Measurements from ENCODE around the gene GFPT1. TPM values are rescaled to one million over a fixed set of nuclear protein-coding genes. Genes with fewer than 3 reads are reported as not detected.

GFPT1 gene
- total RNA-seq, 2 donors from 2014 or later: 218 to 289 TPM

DNA sequence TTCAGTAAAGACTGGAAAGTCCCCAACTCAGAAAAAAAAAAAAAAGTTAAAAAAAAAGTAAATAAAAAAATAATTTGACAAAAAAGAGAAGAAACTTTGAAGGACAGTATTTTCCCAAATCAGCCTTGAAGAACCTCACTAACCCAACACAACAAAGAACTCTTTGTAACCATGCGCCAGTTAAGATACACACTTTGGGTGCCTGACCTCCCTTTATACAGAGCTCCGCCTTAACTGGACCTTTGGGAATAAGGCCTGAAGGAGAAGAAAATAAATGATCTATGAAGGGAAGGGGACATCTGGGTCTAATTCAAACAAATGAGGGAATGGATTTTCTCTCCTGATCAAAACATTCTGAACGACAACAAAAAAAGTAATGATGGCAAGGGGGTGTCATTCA lies 2.2 kb upstream of the GFPT1 start:
- Histone ChIP-seq H3K4me1 (peaks cover 5% of the 10 kb centered on the region), H3K4me3 (no peak overlapping the region), H3K27ac (no peak overlapping the region), H3K9ac (ENCODE audit: low read depth in 2 of 2, low read length in 2 of 2) (no peak overlapping the region), H3K27me3 (no peaks in the 10 kb centered on the region), H3K36me3 (no peaks in the 10 kb centered on the region), H3K9me3 (no peaks in the 10 kb centered on the region)
- no peak for DNase-seq
- TF ChIP-seq, protein P1, sequence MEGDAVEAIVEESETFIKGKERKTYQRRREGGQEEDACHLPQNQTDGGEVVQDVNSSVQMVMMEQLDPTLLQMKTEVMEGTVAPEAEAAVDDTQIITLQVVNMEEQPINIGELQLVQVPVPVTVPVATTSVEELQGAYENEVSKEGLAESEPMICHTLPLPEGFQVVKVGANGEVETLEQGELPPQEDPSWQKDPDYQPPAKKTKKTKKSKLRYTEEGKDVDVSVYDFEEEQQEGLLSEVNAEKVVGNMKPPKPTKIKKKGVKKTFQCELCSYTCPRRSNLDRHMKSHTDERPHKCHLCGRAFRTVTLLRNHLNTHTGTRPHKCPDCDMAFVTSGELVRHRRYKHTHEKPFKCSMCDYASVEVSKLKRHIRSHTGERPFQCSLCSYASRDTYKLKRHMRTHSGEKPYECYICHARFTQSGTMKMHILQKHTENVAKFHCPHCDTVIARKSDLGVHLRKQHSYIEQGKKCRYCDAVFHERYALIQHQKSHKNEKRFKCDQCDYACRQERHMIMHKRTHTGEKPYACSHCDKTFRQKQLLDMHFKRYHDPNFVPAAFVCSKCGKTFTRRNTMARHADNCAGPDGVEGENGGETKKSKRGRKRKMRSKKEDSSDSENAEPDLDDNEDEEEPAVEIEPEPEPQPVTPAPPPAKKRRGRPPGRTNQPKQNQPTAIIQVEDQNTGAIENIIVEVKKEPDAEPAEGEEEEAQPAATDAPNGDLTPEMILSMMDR (IDR thresholded peaks at IDR 0.05): no peak
- intact Hi-C loops (cut with DNase I): no loop called here

DNA sequence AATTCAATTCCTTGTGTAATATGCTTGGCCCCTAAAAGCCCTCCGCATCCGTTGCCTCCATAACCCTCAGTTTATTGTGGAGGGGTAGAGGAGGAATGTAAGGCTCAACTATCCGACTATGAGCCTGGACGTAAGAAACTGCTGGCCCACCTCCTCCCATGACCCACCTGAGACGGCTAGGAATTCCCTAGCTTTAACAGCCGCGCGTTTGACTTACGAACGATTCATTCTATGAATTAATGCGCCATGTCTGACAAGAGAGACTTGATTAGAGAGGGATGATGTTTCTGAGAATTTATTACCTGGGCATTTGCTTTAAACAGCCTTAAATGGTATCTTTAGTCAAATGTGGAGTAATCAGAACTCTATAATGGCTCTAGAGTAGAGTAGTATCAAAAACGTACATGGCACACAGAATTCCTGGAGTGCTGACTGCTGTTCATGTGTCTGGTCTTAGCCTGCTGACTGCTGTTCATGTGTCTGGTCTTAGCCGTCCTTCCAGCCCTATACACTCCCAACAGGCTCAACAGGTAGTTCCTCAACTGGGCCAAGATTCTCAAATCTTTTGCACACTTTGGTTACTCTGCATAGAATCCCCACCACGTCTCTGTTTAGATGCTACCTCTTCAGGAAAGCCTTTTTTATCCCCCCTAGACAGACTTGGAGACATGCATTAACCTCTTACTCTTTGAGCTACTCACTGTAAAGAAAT lies 899 bp upstream of the GFPT1 start:
- intact Hi-C loops (cut with DNase I): no loop called here
- TF ChIP-seq, protein P1 (IDR thresholded peaks at IDR 0.05): no peak
- Histone ChIP-seq H3K27ac (peak overlapping the region; percentile 84), H3K4me3 (peak overlapping the region; percentile 77), H3K27me3 (no peaks in the 10 kb centered on the region), H3K4me1 (peaks cover 11% of the 10 kb centered on the region), H3K9me3 (no peaks in the 10 kb centered on the region), H3K36me3 (no peaks in the 10 kb centered on the region), H3K9ac (ENCODE audit: low read depth in 2 of 2, low read length in 2 of 2) (peak overlapping the region; percentile 52 to 84)
- no peak for DNase-seq

DNA sequence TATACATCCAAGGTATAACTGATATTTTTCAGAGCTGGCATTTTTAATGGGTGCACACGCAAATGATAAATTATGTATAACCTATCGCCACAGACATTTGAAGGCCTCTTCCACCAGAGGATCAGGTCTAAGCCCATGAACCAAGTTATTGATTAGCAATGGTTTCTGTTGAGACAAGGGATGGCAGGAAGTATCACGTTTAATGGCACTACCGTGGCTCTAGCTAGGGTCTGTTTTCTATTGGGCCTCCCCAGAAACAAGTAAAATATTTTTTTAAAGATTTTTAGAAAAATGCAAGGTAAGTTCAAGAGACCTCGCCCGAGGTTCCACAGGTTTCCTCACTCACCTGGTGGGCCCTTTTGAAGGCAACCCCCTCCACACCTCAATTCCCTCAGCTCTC lies 667 bp downstream of the GFPT1 start:
- H3K27me3 ChIP-seq: no peaks in the 10 kb centered on the region
- peak overlapping the region; percentile 77 for H3K4me3 ChIP-seq

DNA sequence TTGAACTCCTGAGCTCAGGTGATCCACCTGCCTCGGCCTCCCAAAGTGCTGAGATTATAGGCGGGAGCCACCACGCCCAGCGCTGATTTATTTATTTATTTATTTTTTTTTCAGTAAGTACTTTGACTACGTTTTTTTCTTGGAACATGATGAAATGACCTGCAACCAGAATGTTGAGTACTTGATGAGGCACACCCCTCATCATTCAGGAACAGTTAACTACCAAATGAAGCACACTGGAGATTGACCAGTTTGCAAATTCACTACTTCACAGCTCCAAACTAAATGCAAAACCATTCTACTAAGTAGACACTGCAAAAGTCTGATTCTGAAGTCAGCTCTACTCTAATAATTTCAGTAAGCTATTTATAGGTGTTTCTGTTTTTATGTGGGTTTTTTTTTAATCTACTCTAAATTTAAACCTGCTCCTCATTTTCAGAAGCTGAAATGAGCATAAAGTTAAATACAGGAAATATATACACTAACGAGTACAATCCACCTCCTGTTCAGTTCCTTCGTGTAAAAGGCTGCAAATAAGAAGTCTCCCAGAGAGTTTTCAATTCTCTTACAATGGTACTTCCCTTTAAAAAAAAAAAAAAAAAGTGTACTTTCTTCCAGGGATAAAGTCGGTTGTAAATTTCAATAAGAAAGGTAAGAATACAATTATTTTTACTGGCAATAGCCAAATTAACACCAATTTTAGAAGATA lies 1.4 kb downstream of the GFPT1 start:
- Histone ChIP-seq H3K4me1 (peaks cover 11% of the 10 kb centered on the region), H3K9me3 (no peaks in the 10 kb centered on the region), H3K9ac (ENCODE audit: low read depth in 2 of 2, low read length in 2 of 2) (peak overlapping the region in 1 of 2 donors; percentile 97), H3K27ac (peak overlapping the region; percentile 84), H3K4me3 (peak overlapping the region; percentile 77), H3K36me3 (no peaks in the 10 kb centered on the region), H3K27me3 (no peaks in the 10 kb centered on the region)
- intact Hi-C loops (cut with DNase I): no loop called here
- TF ChIP-seq, protein P1 (IDR thresholded peaks at IDR 0.05): no peak
- DNase-seq: peak; percentile 40

More for the DNA sequence above, 667 bp downstream of the GFPT1 start:
- H3K9me3 ChIP-seq: no peaks in the 10 kb centered on the region
- TF ChIP-seq, protein P1 (IDR thresholded peaks at IDR 0.05): no peak
- H3K9ac ChIP-seq (ENCODE audit: low read depth in 2 of 2, low read length in 2 of 2): peak overlapping the region; percentile 94 to 97
- DNase-seq: no peak
- H3K27ac ChIP-seq: peak overlapping the region; percentile 84
- H3K4me1 ChIP-seq: peaks cover 11% of the 10 kb centered on the region
- intact Hi-C loops (cut with DNase I): no loop called here
- H3K36me3 ChIP-seq: no peaks in the 10 kb centered on the region

DNA sequence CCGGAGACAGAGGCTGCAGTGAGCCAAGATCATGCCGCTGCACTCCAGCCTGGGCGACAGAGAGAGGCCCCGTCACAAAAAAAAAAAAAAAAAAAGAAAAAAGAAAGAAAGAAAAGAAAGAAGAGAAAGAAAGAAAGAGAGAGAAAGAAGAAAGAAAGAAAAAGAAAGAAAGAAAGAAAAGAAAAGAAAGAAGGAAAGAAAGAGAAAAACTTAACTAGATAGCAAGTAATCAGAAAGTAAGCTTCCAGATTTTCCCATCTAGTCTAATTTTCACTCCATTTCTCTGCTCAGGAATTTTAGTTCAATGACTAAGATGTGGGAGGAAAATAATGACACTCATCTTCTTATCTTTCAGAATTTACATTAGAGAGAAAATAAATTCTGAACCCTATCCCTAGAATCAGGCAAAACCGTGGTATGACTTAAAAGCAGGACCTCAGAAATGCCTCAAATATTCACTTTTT lies 2.4 kb downstream of the GFPT1 start:
- Histone ChIP-seq H3K4me3 (no peak overlapping the region), H3K36me3 (no peaks in the 10 kb centered on the region), H3K9ac (ENCODE audit: low read depth in 2 of 2, low read length in 2 of 2) (no peak overlapping the region), H3K4me1 (peaks cover 9% of the 10 kb centered on the region), H3K27me3 (no peaks in the 10 kb centered on the region), H3K9me3 (no peaks in the 10 kb centered on the region), H3K27ac (peak overlapping the region; percentile 84)
- intact Hi-C loops (cut with DNase I): no loop called here
- TF ChIP-seq, protein P1 (IDR thresholded peaks at IDR 0.05): no peak
- DNase-seq: no peak
